ENCODE results near the gene CDK5RAP3. TPM values are rescaled to one million over a fixed set of nuclear protein-coding genes. Genes with fewer than 3 reads are reported as not detected.
"Not testable (repeated sequence)": the region's sequence is repeated elsewhere in the genome, so short reads cannot be mapped to it uniquely, and the experiment has no call there.

Gene CDK5RAP3
- polyA plus RNA-seq (2013, experiment 1 of 2; ENCODE audit: insufficient read length) = 79.7 TPM
- 86.0 TPM for polyA plus RNA-seq (2013, experiment 2 of 2; ENCODE audit: insufficient read length)

- DNase-seq = peak; percentile 99
Observed at GRCh38 chr17:47970725-47971499, at the start of gene CDK5RAP3. TSS of gene CDK5RAP3 (plus strand) at chr17:47971113. CDS start at chr17:47971147, 34 bp downstream.

GRCh38 chr17:47924785-47925677, 45.9 kb upstream of the CDK5RAP3 start:
- no peak for DNase-seq

GRCh38 chr17:47925678-47925988, 45.3 kb upstream of the CDK5RAP3 start:
- DNase-seq = no peak

- DNase-seq = no peak
Observed at GRCh38 chr17:47927821-47928400, 43.0 kb upstream of the CDK5RAP3 start.

GRCh38 chr17:47928415-47928814, 42.5 kb upstream of the CDK5RAP3 start:
- no peak for DNase-seq

- DNase-seq = no peak
Observed at GRCh38 chr17:47929218-47930000, 41.5 kb upstream of the CDK5RAP3 start.

- DNase-seq = no peak
Observed at GRCh38 chr17:47931848-47932247, 39.1 kb upstream of the CDK5RAP3 start.

GRCh38 chr17:47934856-47935255, 36.1 kb upstream of the CDK5RAP3 start:
- peak; percentile 18 for DNase-seq

- not testable (repeated sequence) for DNase-seq
Observed at GRCh38 chr17:47935468-47935867, 35.4 kb upstream of the CDK5RAP3 start.

GRCh38 chr17:47935961-47936360, 35.0 kb upstream of the CDK5RAP3 start:
- DNase-seq = peak; percentile 75

GRCh38 chr17:47937941-47938340, 33.0 kb upstream of the CDK5RAP3 start:
- DNase-seq = no peak

- peak; percentile 97 for DNase-seq
Observed at GRCh38 chr17:47941246-47942095, 29.4 kb upstream of the CDK5RAP3 start, which contains the start of gene PNPO. TSS of gene PNPO (plus strand) at chr17:47941571. CDS start at chr17:47941676, 105 bp downstream.

- DNase-seq = no peak
Observed at GRCh38 chr17:47942096-47942510, 28.8 kb upstream of the CDK5RAP3 start.

GRCh38 chr17:47942568-47942967, 28.3 kb upstream of the CDK5RAP3 start:
- no peak for DNase-seq

- DNase-seq = no peak
Observed at GRCh38 chr17:47945080-47945479, 25.8 kb upstream of the CDK5RAP3 start.

GRCh38 chr17:47945529-47946508, 25.1 kb upstream of the CDK5RAP3 start:
- no peak for DNase-seq

- no peak for DNase-seq
Observed at GRCh38 chr17:47946516-47946915, 24.4 kb upstream of the CDK5RAP3 start.

GRCh38 chr17:47946929-47947397, 23.9 kb upstream of the CDK5RAP3 start:
- peak; percentile 69 for DNase-seq

- DNase-seq = no peak
Observed at GRCh38 chr17:47948706-47949196, 22.2 kb upstream of the CDK5RAP3 start.

Data from fibroblast of skin of abdomen (primary cell).